ENCODE results near the gene VAPB.

DNA sequence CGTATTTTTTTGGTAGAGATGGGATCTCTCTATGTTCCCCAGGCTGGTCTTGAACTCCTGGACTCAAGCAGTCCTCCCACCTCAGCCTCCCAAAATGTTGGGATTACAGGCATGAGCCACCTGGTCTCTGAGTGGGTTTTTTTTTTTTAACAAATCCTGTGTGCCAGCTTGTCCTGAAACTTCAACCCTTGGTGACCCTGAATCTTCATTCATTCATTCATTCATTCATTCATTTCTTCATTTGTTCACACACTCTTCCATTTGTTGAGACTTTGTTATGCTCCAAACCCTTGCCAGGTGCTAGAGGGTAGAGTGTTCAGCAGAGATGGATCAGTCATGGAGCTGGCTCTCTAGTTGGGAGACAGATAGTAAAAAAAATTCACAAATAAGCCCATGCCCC lies 12.0 kb upstream of the VAPB start:
- no peak for TF ChIP-seq IRF1 (CRISPR knock-in tag; IDR thresholded peaks at IDR 0.05)
- no peak for TF ChIP-seq USF2 (CRISPR knock-in tag; IDR thresholded peaks at IDR 0.05)
- no peak for TF ChIP-seq CREB1 (CRISPR knock-in tag; IDR thresholded peaks at IDR 0.05)
- TF ChIP-seq, protein P1, sequence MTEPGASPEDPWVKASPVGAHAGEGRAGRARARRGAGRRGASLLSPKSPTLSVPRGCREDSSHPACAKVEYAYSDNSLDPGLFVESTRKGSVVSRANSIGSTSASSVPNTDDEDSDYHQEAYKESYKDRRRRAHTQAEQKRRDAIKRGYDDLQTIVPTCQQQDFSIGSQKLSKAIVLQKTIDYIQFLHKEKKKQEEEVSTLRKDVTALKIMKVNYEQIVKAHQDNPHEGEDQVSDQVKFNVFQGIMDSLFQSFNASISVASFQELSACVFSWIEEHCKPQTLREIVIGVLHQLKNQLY (CRISPR knock-in tag; IDR thresholded peaks at IDR 0.05): no peak
- no peak for TF ChIP-seq CTCF (IDR thresholded peaks at IDR 0.05)
- TF ChIP-seq ZNF317 (CRISPR knock-in tag; IDR thresholded peaks at IDR 0.05; ENCODE audit: borderline replicate concordance, low read depth): no peak
- TF ChIP-seq TCF7 (CRISPR knock-in tag; IDR thresholded peaks at IDR 0.05; ENCODE audit: low read depth): no peak
- no peak for TF ChIP-seq FOXJ3 (CRISPR knock-in tag; IDR thresholded peaks at IDR 0.05; ENCODE audit: borderline replicate concordance)
- no peak for TF ChIP-seq E2F4 (CRISPR knock-in tag; IDR thresholded peaks at IDR 0.05; ENCODE audit: borderline replicate concordance, low read depth)

All from WTC11 (cell line).